Measurements from ENCODE around the gene SH3PXD2B. TPM values are rescaled to one million over a fixed set of nuclear protein-coding genes. Genes with fewer than 3 reads are reported as not detected.

Gene SH3PXD2B
- total and polyA plus RNA-seq, 2 of the 13 experiments (the other 11 are each of a cell fraction or from before 2014, with no cell fraction given): 3.4 to 4.6 TPM

DNA sequence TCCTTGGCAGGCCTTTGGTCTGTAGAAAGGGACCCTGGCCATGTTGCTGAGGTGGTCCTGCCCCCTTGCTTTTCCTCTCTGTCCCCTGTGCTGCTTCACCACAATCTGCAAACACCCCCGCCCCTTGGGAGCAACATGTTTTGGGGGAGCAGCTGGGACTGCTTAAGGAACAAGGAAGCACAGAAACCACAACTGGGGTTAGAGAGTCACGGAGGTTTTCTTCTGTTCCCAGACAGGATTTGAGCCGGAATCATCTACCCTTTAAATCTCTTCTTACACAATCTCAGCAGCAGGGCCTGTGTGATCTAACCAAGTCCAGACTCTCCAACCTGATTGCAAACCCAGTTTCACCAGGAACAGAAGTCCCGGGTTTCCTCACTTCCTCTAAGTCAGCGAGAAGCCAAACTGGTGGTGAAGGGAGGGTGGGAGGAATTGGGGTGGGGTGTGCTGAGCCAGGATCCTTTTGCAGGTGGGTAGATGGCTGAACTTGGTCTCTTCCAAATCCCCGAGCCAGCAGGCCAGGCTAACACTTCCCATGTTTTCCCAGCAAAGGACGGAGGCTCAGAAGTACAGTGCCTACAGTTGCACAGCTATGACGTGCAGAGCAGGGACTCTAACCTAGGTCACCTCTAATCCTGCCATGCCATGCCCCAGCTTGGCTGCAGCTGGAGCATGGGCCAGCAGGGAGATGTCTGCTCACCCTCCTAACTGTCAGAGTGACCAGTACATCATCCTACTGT, 25.0 kb downstream of the SH3PXD2B start:
- Histone ChIP-seq H3K27me3 (ENCODE audit: control insufficient read depth in 1 of 2, insufficient read depth in 2 of 2, low read length in 2 of 2) (no peaks in the 10 kb centered on the region; a peak in 1 of 5 replicates), H3K9me3 (ENCODE audit: low read length) (no peaks in the 10 kb centered on the region), H2AFZ (ENCODE audit: low read length) (no peak overlapping the region), H3K9ac (ENCODE audit: insufficient read depth, low read depth, low read length) (peak overlapping the region; percentile 11; the same call in 1 of the 2 replicates), H3K79me2 (ENCODE audit: insufficient read depth, low read length) (no peaks in the 10 kb centered on the region), H3K4me3 (replicated peaks in 1 of 3; ENCODE audit: insufficient read depth in 1 of 3, low read depth in 2 of 3, low read length in 3 of 3) (peak overlapping the region in 1 of 3 experiments; percentile 5; a peak in 1 of 6 replicates), H3K4me1 (ENCODE audit: insufficient read depth, low read length) (peaks cover 60% of the 10 kb centered on the region), H3K27ac (ENCODE audit: extremely low read length, insufficient read depth, low read length) (no peak overlapping the region), H3K36me3 (replicated peaks in 1 of 2; ENCODE audit: control insufficient read depth in 1 of 2, insufficient read depth in 2 of 2, low read length in 2 of 2) (no peaks in the 10 kb centered on the region), H3K4me2 (ENCODE audit: low read depth, low read length) (peak overlapping the region; percentile 54), H4K20me1 (ENCODE audit: insufficient read depth, low read length) (no peaks in the 10 kb centered on the region)
- ChIA-PET POLR2A (interaction anchor here (0.9 to 1.0 kb wide), 2 partner anchors 231 to 348 kb away, joined by 3 read pairs; no protein-coding TSS in a partner anchor), CTCF (ENCODE audit: low intra/inter-chr PET ratio, low total read pairs) (no interaction called here)
- DNase-seq (ENCODE audit: low spot score) (no peak), ATAC-seq (peak; percentile 68), FAIRE-seq (no peak)
- in situ Hi-C loops (cut with HindIII; ENCODE audit: extremely low pct_ligation_motif_present, low pct_unique_long_range_greater_than_20kb) (no loop called here), intact Hi-C loops (cut with micrococcal nuclease; ENCODE audit: unreplicated experiment) (no loop called here)
- BruUV-seq (replicated peaks): no TSS peak
- 19% methylated on average over 4 of the region's 8 CpGs for WGBS (ENCODE audit: low lambda C conversion rate)
- TF ChIP-seq TSC22D2 (CRISPR knock-in tag; IDR thresholded peaks at IDR 0.05; ENCODE audit: borderline replicate concordance) (no peak), ZNF335 (CRISPR knock-in tag; IDR thresholded peaks at IDR 0.05) (no peak), HNRNPH1 (optimal IDR thresholded peaks at IDR 0.05; ENCODE audit: low read depth, low read length) (no peak), ZNF281 (CRISPR knock-in tag; IDR thresholded peaks at IDR 0.05; ENCODE audit: borderline replicate concordance) (no peak), ZNF572 (CRISPR knock-in tag; IDR thresholded peaks at IDR 0.05) (no peak), PHF20 (CRISPR knock-in tag; IDR thresholded peaks at IDR 0.05) (no peak), TRIM24 (CRISPR knock-in tag; IDR thresholded peaks at IDR 0.05) (no peak), CEBPG (CRISPR knock-in tag; IDR thresholded peaks at IDR 0.05) (peak; percentile 29; the same call in 1 of the 2 replicates), HMGXB4 (CRISPR knock-in tag; IDR thresholded peaks at IDR 0.05; ENCODE audit: borderline replicate concordance in 1 of 2, low read depth in 1 of 2) (0 out of 4 replicates have a peak, but pooled peaks of 1 of the 2 experiments have one; percentile 29), MAZ (IDR thresholded peaks at IDR 0.05; ENCODE audit: borderline replicate concordance, low read depth, low read length) (no peak), MAZ (CRISPR knock-in tag; IDR thresholded peaks at IDR 0.05; ENCODE audit: low read depth) (peak; percentile 1; the same call in 1 of the 2 replicates), ZNF639 (CRISPR knock-in tag; conservative IDR thresholded peaks at IDR 0.05) (no peak)
- TF ChIP-seq, protein P1, sequence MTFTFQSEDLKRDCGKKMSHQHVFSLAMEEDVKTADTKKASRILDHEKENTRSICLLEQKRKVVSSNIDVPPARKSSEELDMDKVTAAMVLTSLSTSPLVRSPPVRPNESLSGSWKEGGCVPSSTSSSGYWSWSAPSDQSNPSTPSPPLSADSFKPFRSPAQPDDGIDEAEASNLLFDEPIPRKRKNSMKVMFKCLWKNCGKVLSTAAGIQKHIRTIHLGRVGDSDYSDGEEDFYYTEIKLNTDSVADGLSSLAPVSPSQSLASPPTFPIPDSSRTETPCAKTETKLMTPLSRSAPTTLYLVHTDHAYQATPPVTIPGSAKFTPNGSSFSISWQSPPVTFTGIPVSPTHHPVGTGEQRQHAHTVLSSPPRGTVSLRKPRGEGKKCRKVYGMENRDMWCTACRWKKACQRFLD (CRISPR knock-in tag; IDR thresholded peaks at IDR 0.05; ENCODE audit: borderline replicate concordance): no peak
- TF ChIP-seq, protein P2, sequence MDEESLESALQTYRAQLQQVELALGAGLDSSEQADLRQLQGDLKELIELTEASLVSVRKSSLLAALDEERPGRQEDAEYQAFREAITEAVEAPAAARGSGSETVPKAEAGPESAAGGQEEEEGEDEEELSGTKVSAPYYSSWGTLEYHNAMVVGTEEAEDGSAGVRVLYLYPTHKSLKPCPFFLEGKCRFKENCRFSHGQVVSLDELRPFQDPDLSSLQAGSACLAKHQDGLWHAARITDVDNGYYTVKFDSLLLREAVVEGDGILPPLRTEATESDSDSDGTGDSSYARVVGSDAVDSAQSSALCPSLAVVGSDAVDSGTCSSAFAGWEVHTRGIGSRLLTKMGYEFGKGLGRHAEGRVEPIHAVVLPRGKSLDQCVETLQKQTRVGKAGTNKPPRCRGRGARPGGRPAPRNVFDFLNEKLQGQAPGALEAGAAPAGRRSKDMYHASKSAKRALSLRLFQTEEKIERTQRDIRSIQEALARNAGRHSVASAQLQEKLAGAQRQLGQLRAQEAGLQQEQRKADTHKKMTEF (CRISPR knock-in tag; IDR thresholded peaks at IDR 0.05): no peak
